GM21390 (cell line): ENCODE data around the gene SMAD5.

Experiments used
- ATAC-seq: cut with Tn5 transposase; IDR thresholded peaks from one replicate; pipeline ENCODE4 v1.9.1; 2021; ENCODE audit not compliant: unreplicated experiment

SMAD5 gene

DNA sequence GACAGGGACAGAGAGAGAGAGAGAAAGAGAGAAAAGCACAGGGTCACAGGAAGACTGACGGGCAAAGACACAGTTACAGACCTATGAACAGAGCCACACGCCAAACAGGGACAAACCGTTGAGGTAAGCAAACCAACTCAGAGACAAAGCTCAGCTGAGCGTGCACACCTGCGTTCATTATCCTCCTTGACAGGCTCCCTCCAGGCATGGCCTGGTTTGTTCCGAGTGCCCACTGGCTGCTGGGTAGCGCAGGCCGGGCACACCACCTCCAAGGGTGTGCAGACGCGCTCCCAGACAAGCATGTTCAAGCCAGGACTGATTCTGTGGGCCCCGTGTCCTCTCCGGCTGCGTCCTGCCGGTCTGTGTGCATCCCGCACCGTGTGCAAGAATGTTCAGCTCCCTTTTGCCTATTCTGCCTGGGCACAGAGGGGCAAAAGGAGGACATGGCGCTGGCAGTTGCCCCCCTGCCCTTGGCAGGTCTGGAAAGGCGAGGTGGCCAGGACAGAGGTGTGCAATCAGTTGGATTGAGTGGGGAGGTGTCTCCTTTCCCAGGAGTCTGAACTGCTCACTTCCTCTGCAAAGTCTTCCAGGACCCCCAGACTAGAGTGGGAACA, 60.8 kb downstream of the SMAD5 start:
- ATAC-seq, result no peak

DNA sequence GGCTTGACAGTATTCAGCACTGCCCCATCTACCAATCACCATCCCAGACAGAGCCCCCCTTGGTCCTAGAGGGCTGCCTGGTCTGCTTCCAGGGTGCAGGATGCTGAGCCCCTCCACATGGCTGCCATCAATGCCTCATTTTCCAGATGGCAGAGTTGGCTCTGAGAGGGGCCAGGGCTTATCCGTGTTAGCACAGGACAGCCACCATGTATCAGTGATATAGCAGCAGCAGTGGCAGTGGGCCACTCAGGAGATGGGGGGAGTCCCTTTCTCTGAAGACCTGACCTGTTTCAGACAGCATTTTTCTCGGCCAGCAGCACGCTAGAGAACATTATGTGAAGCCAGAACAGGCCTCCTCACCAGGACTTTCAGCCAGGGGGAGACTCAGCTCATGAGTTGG, 61.9 kb downstream of the SMAD5 start:
- no peak for ATAC-seq

DNA sequence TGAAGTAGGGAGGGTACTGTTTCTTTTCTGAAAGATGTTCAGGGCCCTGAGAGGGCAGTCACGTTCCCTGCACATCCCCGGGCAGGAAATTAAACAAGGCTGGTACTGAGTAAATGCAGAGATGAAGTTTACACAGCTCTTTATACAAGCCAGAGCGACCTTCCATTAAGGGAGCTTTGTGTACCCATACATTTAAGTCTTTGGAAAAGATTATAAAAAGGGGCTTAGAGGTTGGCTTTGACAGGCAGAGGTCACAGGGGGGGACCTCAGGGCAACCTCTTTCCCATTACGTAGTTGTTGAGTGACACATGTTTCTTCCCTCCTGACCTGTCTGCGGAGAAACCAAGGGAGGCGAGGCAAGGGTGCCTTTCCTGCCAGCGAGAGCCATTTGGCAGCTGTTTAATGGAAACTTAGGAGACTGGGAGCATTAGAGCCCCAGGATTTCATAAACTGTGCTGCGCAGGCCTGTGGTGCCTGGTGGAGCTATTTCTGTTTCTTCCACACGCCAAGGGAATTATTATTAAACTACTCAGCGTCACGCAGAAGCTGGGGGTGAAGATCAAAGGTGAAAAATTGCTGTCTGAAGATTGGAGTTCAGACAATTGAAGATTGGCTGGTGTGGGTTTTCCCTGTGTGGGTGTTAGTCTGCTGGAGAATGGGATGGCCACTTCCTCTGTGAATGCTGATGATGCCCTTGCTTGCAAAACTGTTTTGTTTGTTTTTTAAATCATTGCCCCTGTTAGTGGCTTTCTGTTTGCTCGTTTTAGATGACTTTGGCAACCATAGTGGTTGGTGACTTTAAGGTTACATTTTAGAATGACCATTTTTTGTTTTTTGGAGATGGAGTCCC, 63.6 kb downstream of the SMAD5 start:
- no peak for ATAC-seq

DNA sequence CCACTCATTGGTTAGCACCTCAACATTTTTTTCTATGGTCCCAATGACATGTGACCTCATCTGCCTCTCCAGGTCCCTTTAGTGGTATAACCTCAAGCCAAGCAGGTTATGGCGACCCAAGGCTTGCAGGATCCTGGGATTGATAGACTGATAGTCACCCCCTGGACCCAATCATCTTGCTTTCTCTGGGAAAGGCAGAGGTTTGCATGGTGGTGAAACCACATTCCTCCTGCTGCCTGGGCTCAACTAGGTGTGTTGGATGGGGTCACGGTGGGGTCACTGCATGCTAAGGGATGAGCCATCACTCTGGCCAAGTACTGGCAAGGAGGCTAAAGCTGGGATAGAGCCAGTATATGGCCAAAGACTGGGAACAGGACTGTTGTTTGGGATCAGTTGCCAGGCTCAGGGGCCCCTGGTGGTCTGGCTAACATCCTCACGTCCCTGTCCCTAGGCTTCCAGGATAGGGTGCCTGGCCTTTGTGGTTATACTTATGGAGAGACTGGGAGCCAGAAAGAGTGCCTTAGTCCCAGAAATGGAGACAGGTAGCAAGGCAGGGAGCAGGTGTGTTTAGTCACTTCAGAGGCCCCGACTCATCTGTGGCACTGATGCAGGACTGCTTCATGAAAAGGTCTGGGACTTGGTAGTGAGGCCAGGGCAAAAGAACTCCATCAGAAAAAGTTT, 65.0 kb downstream of the SMAD5 start:
- ATAC-seq, result no peak

DNA sequence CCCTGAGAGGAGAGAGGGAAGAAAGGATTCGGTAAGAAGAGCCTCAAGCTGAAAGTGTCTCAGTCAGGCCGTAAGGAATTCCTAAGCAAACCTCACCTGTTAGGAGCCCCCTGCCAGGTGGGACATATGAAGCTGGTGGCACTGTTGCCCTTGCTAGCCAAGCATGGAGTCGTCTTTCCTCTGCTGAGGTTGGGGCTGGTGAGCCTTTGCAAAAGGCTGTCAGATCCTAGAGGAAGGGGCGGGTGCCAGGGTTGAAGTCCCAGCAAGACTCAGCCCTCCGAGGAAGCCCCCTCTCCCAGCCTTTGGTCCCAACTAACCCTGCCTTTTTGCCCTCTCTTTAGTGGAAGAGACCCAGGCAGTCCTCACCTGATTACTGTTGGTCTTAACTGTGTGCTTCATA, 65.8 kb downstream of the SMAD5 start:
- ATAC-seq, result no peak

DNA sequence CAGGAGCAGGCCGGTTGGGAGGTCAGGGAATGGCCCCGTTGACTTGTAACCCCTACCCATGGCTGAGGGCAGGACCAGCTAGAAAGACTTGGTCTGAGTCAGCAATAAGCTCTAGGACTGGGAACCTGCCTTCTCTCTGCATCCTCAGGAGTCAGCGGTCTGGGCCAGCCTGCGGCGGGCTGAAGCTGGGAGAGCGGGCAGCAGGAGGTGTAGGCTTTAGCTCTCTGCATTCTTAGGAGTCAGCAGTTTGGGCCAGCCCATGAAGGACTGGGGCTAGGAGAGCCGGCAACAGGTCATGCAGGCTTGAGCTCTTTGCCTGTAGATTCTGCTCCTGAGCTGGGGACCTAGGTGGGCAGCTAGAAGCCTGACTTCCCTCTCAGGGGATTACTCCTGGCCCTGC, 66.8 kb downstream of the SMAD5 start:
- ATAC-seq, result no peak

DNA sequence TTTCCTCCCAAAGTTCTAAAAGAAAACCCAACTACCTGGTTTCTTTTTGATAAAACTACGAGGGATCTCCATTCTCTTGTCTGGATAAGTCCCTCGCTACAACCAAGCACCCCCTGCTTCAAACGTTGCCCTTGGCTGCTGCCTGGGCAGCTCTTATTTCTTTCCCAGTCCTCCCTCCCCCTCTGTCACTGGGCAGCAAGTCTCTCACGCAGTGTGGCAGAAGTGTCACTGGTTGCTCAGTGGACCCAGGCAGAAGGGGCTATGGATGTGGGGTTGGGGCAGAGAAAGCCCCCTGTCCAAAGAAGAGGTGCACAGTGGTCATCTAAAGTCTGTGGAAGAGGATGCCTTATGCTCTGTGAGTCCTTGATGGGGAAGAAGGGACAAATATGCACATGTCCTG, 67.5 kb downstream of the SMAD5 start:
- ATAC-seq, result no peak

DNA sequence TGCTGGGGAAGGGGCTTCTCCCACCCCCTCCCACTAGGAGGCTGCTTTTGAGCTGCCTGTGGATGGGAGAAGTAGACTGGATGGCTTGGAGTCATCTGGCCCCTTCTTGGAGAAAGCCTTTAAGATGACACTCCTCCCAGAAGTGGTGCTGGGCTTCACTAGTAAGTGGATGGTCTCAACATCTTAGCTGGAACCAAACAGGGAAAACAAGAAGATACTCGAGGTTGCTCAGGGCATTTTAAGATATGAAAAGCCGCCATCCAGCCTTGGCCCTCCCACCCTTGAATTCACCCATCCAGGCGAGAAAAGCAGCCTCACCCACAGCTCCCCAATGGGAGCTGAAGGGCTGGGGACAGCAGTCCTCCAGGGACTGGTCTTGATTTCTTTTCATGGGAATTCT, 68.1 kb downstream of the SMAD5 start:
- ATAC-seq, result no peak

DNA sequence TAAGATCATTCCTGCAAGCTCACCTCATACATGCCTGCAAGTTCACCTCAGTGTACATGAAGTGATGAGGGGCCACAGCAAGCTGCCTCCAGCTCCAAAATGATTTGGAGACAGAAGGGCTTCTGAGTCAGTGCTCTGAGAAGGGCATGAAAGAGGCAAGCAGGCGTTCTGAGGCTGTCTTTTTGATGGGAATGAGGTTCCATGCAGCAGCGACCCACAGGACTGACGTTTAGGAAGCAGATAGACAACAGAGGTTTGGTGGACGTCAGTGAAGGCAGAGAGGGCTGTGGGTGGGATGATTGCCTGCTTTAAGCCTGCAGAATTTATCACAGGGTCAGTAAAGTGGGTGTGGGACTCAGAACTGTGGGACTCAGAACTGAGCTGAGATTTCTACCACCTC, 69.2 kb downstream of the SMAD5 start:
- ATAC-seq, result no peak

DNA sequence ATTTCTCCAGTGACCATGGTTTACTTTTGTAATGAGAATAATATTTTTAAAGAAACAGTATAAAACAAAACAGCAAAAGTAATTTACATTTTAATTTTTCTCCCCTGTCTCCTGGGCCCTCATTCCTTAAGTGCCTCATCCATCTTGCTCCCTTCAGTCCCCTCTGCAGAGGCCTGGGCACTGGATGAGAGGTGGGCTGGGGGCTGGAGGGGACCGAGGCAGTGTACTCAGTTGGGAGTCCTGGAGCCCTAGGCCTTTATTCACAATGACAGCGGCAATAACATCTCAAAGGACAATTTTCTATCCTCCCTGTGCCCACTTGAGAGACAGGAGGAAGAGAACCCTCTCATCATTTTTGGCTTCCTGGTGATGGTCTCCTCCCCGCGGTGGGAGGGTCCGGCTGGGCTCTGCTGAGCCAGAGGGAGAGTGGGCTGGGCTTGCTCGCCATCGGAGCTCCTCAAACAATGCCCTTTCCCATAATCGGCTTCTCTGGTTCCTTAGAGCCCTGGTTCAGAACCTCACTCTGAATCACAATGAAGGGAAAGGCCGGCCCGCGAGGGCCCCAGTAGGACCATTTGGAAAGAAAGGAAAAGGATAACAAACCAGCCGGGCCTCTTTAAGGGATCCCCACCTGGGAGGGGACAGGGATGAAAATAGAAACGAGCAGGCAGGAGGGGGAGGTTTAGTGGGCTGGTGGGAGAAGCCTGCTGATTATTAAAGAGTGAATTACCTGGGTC, 70.0 kb downstream of the SMAD5 start:
- no peak for ATAC-seq

DNA sequence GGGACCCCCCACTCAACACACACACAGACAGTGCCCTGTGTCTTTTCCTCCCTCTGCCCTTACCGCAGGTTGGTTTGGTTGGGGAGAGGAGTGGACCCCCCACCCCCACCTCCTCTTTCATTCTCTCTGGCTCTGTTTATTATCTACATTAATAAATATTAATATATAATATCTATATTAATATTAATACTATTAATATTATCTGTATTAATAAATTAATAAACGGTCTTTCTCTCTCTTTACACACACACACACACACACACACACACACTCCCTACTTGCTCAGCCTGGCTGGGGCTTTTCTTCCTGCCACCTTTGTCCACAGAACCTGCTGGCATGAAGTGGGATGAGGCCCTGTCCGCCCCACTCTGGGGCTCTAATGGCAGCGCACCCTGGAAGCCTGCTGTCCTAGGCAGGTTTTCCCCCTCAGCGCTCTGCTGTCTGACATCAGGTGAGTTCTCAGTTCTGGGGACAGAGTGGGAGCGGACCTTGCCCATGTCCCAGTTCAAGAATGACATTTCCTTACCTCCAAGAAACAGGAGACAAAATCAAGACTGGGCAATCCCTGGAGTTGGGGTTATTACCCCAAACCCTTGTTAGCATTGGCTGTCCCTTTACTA, 70.8 kb downstream of the SMAD5 start:
- ATAC-seq, result no peak

DNA sequence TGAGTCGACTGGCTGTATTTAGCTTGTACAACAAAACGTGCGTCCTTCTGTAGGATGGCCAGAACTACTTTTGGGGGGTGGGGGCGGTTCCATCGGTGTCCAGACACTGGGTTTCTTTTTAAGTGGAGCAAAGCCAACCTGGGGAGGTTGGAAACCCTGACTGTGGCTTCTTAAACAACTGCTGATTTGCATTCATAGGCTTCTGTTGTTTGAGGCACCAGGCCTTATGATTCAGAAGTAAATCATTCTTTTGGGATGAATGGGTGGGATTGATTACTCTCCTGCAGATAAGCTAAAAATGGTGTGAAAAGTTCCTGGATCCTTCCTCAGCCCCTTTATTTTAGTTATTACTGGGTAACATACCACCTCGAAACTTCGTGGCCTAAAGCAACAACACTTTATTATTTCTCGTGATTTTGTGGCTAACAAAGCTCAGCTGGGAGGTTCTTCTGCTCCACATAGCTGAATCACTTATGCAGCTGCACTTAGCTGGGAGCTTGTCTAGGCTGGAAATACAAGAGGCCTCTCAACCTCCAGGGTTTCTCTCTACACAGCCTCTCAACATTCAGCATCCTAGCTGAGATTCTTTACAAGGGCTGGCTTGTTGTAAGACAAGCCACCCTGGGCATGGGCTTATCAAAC, 72.5 kb downstream of the SMAD5 start:
- no peak for ATAC-seq

DNA sequence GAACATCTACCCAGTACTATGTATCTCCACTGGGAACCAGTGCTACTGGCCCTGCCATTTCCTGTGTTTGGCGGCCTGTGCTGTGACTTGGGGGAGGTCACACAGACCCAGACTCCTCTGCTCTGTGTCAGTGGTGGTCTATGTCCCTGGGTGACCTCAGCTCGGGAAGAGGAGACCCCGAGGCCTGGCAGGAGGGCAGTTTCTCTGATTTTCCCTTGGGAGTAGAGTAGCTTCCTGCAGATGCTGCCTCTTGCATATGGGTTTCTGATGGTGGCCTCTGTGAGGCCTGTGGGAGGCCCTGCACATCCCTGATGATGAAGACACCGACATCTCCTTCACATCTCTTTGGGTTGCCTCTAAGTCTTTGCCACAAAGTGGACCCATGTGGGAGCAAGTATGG, 73.3 kb downstream of the SMAD5 start:
- ATAC-seq, result no peak

DNA sequence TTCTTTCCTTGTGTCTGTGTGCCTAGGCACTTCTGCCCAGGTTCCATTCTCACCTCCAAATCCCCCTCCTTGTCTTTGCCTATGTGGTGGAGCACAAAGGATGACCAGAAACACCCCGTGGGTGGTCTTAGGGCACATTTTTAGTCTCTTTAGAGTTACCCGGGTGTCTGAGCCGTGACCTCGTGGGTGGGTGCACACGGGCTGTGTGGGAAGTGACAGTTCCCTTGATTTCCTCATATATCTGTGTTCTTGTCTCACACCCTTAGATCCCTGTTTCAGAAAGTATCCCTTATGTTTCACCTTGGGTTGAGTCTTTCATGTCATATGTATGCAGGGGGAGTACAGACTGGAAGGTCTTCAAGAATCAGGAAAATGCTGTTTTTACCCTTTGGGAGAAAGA, 73.7 kb downstream of the SMAD5 start:
- no peak for ATAC-seq

DNA sequence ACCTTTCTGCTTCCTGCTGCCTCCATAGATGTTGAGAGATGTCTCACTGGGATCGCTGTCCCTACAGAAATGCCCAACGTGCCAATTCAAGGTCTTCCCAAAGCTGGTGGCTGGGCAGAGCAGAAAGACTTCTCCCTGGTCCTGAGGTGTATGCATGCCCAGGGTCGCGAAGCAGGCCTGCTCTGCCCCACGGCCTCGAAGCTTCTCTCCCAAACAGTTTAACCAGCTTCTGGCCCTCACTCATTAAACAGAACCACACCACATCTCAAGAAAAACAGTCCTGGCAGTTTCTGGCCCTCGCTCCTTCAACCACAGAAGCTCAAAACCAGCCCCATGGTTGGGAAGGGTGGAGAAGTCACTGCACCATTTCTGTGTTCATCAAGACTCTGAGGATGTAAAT, 75.0 kb downstream of the SMAD5 start:
- no peak for ATAC-seq

DNA sequence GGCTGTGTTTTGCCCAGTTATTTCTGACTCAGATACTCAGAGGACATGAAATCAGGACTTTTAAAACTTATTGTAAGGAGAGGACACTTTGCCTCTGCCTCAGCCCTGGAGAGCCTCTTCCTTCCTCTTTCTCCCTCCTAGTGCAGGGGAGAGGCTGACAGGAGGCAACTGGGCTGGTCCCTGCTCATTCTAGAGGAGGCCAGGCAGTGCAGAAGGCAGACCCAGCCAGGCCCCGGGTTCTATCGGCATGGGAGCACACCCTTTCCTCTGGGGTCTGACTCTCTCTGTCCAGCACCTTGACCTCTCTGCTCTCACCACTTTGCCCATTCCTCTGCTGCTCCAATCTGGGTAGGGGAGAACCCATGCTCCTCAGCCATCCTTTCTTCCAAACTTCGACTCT, 76.3 kb downstream of the SMAD5 start:
- ATAC-seq, result no peak

DNA sequence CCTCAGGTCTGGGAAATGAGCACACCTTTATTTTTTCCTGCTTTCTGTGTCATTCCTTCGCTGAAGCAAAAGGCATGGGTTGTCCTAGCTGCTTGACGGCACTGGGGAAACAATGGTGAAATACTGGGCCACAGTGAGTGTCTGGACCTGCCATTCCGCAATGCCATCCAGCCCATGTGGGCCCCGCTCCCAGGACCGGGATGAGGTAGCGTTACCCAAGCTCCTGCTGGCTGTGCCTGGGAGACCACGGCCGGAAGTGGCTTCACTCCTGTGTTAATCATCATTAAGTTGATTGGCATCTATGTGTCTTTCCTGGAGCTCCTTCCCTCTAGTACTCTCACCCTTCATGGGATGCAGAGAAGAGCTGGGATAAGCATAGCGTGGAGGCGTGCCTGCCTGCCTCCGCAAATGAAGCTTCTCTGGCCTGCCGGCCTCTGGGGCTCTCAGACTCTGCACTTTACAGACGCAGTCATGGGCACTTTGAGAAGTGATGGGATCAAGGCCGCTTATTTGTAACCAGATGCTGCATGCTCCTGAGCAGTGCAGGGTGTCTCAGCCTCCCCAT, 76.8 kb downstream of the SMAD5 start:
- ATAC-seq, result no peak

DNA sequence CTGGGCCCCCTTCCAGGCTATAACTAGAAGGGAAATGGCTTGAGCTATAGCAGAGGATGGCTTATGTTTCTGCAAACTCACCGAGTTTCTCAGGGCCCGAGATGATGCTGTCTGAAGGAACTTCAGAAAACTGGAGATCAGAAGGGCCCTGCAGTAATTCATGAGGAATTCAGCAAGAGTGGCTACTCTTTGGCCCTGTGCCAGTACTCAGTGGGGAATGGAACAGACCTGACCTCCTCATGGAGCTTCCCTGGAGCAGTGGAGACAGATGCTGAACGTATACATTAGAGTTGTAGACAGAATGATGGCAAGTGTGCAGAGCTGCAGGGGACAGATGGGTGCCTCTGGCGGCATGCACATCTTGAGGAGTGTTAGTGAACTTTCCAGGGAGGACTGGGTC, 77.6 kb downstream of the SMAD5 start:
- no peak for ATAC-seq

DNA sequence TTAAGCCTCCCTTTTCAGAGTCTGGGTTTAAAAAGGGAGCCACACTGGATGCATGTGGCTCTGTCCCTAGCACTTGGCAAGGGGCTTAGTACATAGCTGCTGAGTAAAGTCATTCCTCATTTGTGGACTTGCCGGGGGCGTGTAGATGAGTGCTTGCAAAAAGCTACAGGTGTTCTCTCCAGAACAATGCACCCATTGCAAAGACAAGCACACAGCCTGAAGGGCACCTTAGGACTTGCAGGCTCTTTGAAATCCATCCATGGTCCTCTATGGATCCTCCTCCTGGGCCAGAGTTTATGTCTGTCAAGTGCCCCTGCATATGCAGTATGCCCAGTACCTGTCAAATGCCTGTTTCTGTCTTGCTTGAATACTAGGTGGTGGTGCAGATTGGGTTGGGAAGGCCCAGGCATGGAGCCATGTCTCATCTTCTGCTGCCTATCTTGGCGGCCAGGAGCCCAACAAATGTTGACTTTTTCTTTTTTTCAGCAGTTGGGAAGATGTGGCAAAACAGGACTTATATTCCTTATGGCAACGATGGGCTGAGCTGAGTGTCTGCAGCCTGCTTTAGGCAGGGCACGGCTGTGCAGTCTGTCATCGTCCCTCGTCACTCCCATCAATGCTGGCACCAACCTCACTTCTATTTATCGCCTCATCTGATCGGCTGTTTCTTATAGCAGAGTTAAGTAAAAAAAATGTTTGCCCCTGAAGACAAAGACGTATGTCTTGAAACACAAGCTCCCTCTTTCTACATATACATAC, 78.8 kb downstream of the SMAD5 start:
- ATAC-seq, result no peak
